Stimulated activated CD4-positive, alpha-beta T cell treated with anti-CD3 and anti-CD28 coated beads, TNF-alpha, amount 100 ng/mL, for 1 hour (primary cell): Measurements from ENCODE around the gene ANO1.
A peak's percentile ranks its signal among the peaks of the same experiment; 100 is the strongest.

Experiments
- DNase-seq, 3 donors: peaks; one replicate each; pipeline ENCODE4 v3.0.0-alpha.2; 2020; ENCODE audit warnings: low read depth in 3 of 3, low spot score in 1 of 3

The ANO1 gene

GRCh38 chr11:70159627-70160570 is 81.8 kb downstream of the ANO1 start:
- no peak for DNase-seq

DNA sequence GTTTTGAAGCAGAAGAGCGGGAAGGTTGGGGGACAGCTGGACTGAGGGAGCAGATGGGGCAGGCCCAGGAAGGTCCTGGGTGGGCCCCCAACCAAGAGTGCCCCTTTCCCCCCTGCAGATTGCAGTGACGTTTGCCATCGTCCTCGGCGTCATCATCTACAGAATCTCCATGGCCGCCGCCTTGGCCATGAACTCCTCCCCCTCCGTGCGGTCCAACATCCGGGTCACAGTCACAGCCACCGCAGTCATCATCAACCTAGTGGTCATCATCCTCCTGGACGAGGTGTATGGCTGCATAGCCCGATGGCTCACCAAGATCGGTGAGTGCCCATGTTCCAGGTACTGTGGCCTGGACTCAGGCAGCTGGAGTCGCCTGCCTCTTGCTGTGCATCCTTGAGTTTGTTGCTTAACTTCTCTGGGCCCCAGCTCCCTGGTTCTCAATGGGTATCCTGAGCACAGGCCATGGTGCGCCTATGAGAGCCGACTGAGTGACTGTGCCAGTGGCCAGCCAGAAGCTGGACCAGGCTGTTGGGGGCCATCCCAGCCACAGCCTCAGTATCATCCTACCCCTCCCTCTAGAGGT is 83.0 kb downstream of the ANO1 start:
- no peak for DNase-seq

DNA sequence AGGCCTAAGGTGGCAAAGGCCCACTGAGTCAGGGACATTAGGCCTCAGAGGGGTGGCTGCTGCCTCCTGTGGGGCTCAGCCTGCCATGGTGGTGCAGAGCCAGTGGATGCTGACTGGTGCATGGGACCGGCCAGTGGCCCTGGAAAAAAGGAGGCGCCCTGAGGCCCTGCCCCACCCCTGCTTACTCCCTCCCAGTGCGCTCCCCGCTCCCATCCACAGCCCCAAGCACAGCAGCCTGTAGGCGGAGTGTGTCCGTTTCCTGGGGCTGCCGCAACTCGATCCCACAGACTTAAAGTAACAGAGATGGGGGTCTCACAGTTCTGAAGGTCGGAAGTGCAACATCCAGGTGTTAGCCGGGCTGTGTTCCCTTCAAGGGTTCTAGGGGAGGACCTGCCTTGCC is 86.6 kb downstream of the ANO1 start:
- DNase-seq: no peak

DNA sequence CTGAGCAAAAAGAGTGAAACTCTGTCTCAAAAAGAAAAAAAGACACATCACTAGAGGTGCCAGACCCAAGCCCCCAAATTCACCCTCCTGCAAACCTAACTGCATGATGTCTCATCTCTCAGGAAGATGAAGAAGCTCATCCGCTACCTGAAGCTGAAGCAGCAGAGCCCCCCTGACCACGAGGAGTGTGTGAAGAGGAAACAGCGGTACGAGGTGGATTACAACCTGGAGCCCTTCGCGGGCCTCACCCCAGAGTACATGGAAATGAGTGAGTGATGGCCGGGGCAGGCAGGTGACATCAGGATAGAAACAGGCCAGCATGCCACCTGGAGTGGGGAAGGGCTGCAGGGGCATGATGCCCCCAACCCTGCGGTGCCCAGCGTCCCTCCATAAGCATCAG is 89.0 kb downstream of the ANO1 start:
- DNase-seq: no peak

DNA sequence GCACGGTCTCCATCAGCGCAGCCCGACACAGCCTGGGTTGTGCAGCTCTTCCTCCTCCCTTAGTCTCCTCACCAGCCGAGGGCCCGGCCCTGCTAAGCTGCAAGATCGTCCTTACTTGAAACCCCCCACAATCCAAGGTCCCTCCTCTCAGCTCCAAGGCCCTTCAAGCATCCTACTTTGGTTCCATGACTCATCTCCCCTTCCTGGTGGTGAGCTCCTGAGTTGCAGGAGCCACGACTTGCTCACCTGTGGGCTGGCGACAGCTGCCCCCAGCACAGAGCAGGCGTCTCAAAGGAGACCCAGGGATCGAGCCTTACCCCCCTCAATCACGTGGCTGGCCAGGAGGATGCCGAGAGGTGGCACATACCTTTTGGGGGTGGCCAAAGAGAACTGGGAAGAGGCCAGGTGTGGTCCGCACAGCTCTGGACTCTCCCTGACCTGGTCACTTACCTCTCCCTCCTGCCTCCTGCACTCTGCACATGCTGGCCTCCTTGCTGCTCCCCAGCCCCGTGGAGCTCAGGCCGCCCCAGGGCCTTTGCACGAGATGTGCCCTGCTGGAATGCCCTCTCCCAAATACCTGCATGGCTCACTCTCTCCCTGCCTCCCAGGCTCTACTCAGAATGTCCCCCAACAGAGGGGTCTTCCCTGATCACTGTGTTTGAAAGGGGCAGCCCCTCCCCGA is 89.7 kb downstream of the ANO1 start:
- DNase-seq: no peak

- no peak for DNase-seq
These were observed 90.3 kb downstream of the ANO1 start for GRCh38 chr11:70168405-70168754.

- no peak for DNase-seq
These were observed 91.0 kb downstream of the ANO1 start for GRCh38 chr11:70169127-70169526.

- no peak for DNase-seq
These were observed 91.5 kb downstream of the ANO1 start for GRCh38 chr11:70169632-70170031.

DNA sequence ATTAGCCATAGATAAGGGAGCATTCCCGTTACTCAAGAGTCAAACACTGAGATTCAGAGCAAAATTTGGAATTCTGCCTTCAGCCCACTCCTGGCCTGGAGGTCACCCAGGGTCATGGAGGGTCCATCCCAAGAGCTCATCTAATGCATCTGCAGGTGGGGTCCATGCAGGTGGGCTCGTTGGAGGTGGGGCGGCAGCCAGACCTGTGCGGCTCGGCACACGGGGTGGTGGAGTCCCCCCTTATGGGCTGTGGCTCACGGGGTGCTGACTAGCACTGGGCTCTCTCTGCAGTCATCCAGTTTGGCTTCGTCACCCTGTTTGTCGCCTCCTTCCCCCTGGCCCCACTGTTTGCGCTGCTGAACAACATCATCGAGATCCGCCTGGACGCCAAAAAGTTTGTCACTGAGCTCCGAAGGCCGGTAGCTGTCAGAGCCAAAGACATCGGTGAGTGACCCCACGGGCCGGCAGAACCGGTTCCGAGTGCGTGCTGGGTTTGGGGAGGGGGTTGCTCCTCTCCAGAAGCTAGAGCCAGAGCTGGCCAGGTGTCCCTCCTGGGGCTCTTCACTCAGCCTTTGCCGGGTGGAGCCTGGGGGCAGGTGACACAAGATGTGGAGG is 92.6 kb downstream of the ANO1 start:
- DNase-seq: no peak

- DNase-seq: no peak
These were observed 94.9 kb downstream of the ANO1 start for GRCh38 chr11:70173018-70173417.

DNA sequence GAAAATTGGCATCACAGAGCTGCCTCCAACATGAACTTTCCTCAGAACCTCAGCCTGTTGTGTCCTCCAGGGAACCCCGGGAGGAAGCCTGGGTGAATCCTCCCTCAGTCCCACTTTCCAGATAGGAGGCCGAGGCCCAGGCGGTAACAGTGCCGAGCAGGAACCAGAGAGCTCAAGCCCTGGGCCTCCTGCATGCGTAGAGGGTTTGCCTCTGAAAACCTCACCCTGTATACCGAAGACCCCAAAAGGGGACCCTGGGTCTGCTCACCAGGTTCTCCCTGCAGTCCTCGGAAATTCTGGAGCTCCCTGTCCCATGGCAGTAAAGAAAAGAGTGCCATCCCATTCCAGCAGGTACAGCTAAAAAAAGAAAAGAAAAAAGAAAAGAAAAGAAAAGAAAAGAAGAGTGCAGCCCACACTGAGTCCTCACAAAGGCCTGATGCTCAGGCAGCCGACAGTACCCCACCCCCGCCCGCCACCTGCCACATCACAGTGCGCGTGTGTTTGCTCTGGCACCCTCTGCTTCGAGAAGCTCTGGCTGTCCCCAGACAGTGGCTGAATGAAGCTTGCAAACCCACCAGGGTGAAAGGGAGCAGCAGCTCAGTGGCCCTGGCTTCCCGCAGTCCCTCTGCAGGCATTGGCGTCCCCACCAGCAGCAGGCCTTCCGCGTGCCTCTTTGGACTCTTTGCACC is 96.6 kb downstream of the ANO1 start:
- DNase-seq: no peak

GRCh38 chr11:70175236-70175698 is 97.2 kb downstream of the ANO1 start:
- no peak for DNase-seq

DNA sequence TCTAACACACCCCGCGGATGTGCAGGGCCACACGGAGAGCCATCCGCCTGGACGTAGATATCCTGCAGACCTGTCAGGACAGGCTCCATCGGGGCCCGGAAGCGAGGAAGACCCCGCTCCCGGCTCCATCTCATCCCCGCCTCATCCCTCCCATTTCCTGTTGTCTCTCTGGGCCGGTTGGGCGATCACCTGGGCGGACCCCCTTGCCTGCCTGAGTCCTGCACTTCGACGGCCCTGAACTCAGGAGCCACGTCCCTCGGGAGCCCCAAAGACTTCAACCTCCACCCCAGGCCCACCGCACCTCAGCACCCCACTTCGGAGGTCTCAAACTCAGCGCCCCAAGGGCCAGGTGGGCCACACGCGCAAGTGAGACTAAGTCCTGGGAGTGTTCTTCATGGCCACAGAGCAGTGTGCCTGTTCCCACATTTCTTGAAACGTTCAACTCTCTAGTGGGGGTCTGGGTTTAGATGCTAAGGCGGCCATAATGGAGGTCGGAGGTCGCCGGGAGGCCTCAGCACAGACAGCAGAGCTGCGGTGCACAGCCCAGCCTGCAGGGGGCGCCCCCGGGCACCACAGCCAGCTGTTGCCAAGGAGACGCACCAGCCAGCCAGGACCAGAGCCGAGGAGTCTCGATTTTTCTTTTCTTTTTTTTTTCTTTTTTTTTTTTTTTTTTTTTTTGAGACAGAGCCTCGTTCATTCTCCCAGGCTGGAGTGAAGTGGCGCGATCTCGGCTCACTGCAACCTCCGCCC is 99.0 kb downstream of the ANO1 start:
- peak in 1 of 3 donors; percentile 42 for DNase-seq

- DNase-seq: no peak
These were observed 102.8 kb downstream of the ANO1 start for GRCh38 chr11:70180906-70181305.

GRCh38 chr11:70182266-70182665 is 104.1 kb downstream of the ANO1 start:
- DNase-seq: no peak

DNA sequence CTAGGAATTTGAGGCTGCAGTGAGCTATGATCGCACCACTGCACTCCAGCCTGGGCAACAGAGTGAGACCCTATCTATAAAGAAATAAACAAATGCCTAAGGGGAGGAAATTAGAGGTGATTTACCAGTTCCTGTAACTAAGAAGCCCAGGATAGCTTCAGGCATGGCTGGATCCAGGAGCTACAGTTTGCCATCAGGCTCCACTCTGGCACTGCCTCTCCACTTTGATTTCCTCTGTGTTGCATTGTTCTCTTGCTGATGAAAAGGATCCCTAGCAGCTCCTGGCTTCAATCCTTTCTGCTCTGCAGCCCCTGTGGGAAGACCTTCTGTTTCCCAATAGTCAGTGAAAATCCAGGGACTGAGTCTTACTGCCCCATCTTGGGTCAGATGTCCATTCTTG is 104.9 kb downstream of the ANO1 start:
- DNase-seq: no peak

- DNase-seq: no peak
These were observed 105.5 kb downstream of the ANO1 start for GRCh38 chr11:70183483-70184176.

DNA sequence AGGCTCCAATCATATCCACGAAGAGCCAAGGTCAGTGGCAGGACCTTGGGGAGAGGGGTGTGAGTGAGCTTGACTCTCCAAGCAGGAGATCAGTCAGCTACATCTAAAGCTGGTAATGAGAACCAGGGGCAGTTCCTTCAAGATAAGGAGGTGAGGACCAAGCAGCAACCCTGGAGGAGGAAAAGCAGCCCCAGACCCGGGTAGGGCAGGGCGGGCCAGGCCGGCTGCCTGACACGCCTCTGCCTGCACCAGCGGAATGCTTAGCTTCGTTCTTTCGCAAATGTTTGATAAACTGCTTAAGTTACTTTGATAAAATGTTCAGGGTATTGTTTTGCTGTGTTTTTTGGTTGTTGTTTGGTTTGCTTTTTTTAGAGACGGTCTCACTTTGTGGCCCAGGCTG is 106.3 kb downstream of the ANO1 start:
- no peak for DNase-seq

DNA sequence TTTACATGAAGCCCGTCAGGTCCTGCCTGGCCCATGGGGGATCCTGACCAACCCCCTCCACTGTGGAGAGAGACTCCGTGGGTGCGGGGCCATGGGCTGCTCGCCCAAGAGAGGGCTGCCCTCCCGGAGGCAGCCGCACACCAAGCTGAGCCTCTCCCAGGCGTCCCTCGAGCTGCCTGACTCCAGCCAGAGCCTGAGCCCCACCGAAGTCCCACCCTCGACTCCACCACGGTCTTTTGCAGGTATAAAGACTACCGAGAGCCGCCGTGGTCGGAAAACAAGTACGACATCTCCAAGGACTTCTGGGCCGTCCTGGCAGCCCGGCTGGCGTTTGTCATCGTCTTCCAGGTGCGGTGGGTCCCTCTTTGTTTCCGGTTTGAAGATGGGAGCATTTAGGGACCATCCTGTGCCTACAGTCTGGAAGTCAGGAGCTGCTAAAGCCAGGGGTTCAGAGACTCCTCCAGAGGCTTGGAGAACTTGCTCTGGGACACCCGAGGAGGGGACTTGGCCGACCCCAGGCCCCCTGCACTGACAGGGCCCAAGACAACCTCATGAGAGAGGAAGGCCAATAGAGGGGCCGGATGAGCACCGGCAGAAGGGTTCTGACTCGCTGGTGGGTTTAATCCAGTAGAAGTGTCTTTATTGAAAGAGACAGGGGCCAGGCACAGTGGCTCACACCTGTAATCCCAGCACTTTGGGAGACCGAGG is 107.4 kb downstream of the ANO1 start:
- DNase-seq: no peak
